GM18868 (cell line): ENCODE measurements around the gene OR10H2.
"Not testable (repeated sequence)": the region's sequence is repeated elsewhere in the genome, so short reads cannot be mapped to it uniquely, and the experiment has no call there.

Experiments
- ATAC-seq: cut with Tn5 transposase; IDR thresholded peaks from one replicate; pipeline ENCODE4 v1.9.1; 2021; ENCODE audit warnings: mild to moderate bottlenecking, moderate library complexity; ENCODE audit not compliant: unreplicated experiment

The OR10H2 gene, protein sequence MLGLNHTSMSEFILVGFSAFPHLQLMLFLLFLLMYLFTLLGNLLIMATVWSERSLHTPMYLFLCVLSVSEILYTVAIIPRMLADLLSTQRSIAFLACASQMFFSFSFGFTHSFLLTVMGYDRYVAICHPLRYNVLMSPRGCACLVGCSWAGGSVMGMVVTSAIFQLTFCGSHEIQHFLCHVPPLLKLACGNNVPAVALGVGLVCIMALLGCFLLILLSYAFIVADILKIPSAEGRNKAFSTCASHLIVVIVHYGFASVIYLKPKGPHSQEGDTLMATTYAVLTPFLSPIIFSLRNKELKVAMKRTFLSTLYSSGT

DNA sequence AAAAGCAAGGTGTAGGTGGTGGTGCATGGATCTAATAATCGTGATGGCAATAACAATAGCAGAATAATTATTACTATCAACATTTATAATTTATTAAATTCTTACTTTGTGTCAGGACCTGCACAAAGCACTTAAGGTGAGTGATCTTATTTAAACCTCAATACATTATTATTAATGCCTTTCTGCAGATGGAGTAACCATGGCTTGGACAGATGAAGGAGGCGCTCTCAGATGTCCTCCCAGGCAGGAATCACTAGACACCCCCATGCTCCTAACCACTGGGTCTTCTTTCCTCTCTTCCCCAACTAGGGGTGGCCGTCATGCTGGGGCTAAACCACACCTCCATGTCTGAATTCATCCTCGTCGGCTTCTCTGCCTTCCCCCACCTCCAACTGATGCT, at the start of gene OR10H2:
Gene OR10H2, plus strand, starts transcription at position 301 of the 400 bp plus-strand sequence. Its CDS starts 20 bp downstream, at position 321.
- ATAC-seq, result no peak

DNA sequence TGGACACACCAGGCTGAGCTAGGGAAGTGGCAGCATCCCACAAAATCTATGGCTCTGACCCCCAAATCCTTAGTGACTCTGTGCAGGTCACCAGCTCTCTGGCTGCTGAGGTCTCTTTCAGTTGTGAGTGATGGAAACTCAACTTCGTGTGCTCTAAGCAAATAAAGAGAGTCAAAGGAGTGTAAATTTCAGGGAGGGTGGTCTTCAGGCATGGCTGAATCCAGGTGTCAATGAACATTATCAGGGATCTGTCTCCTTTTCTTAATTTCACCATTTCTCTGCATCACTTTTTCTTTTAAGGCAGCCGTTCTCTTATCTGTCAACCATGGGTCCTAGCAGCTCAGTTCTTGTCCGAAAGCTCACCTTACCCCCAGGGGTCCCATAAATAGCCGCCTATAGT, 48.7 kb upstream of the OR10H2 start:
- no peak for ATAC-seq

DNA sequence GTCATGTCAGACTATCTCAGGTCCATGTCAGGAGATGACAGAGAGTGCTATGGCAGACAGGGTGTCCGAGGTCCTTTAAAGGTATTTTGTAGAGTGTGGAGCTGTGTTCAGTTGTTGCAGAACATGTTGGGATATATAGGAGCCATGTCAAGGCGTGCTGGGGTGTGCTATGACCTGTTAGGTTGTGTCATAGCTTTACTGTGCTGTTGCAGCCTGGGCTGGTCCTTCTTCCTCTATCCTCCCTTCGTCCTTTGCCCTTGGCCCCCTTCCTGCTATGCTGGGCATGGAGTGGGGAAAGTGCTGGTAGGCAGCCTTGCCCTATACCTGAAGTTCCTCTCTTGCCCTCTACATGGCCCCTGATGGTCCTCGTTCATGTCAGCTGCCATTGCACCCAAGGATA, 48.0 kb upstream of the OR10H2 start:
- not testable (repeated sequence) for ATAC-seq

DNA sequence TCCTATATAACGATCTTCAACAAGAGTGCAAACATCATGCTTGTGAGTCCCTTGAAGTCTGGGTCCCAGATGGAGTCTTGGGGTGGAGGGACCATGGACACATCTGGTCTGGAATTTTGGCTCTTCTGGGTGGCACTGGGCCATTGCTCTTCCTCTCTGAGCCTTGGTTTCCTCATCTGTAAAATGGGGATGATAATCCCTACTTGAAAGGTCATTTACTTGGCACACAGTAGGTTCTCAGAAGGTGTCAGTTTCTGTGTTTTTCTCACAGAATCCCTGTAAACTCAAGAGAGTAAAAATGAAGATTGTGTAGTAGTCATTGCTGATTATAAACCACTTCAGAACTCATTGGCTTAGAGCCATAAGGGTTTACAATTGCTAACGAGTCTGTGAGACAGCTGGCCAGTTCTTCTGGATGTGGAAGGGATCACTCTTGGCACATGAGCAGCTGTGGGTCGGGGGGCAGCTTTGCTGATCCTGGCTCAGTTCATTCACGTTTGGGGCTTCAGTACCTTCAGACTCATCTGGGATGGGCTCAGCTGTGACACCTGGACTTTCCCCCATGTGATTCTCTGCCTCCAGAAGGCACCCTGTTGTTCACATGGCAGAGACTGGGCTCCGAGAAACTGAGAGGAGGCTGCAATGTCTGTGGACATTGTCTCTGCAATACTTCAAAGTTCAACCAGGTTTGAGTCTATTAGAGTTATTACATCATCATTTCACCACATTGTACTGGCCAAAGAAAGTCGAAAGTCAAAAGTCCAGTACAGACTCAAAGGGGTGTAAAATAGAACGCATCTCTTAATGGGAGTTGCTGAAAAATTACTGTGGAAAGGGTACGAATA, 47.1 kb upstream of the OR10H2 start:
- no peak for ATAC-seq

DNA sequence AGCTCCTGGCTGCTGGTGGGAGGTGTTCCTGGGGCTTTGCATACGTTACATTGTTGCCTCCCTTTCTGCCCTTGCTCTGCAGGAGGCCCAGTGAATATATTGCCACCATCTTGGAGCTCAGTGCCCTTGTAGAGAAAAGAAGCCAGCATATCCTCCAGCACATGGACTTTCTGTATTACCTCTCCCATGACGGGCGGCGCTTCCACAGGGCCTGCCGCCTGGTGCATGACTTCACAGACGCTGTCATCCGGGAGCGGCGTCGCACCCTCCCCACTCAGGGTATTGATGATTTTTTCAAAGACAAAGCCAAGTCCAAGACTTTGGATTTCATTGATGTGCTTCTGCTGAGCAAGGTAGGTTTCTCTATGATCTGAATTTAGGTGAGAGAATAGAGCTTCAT, 44.4 kb upstream of the OR10H2 start:
- ATAC-seq, result no peak

DNA sequence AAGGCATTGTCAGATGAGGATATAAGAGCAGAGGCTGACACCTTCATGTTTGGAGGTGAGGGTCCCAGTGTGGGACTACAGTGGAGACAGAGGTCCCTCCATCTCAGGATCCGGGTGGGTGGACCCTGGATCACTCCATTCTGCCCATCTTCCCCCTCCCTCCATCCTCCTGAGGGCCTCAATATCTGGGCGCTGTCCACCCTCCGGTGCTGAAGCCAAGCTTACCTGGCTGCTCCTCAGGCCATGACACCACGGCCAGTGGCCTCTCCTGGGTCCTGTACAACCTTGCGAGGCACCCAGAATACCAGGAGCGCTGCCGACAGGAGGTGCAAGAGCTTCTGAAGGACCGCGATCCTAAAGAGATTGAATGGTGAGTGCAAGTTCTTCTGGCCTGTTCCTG, 43.0 kb upstream of the OR10H2 start:
- no peak for ATAC-seq

DNA sequence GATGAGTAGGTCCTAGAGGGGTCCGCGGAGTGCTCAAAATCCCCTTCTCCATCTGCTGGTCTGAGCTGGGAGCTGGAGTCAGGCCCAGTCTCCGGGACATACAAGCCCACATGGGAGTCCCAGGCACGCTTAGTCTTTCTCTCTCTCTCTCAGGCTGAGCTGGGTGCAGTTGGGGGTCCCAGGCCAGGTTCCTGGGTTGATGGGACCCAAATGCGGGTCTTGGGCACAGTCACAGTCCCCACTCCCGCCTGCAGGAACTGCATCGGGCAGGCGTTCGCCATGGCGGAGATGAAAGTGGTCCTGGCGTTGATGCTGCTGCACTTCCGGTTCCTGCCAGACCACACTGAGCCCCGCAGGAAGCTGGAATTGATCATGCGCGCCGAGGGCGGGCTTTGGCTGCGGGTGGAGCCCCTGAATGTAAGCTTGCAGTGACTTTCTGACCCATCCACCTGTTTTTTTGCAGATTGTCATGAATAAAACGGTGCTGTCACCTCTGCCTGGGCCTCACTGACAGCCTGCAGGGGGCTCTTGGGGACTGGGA, 31.1 kb upstream of the OR10H2 start:
- no peak for ATAC-seq

DNA sequence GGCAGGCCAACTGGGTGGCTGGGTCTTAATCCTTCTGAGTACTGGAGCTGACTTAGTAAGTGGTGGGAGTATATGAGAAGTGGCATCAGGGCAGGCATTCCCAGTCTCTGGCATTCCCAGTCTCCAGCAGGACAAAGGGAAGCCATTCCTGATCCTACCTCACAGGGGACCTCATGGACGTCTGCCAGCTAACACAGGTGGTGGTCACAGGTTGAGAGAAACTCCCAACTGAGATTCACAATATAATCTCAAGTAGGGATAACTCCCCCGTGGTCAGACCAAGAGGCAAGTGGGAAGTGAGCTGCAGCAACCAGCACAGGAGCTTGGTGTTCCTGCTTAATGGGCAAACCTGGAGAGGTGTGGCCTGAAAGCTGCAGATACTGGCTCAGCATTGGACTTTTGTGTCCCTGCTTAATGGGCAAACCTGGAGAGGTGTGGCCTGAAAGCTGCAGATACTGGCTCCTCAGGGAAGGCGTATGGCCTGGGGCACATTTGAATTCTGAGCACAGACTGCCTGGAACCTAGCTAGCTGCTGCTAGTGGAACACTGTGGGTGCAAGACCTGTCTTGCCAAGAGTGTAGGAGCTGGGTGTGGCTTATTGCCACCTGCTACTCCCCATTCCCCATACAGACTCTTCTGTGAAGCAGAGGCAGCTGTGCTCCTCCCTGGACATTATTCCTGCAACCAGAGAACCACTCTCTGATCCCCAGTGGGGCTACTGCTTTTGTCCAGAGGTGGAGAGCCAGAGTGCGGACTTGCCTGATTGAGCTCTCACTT, 25.9 kb upstream of the OR10H2 start:
- no peak for ATAC-seq

DNA sequence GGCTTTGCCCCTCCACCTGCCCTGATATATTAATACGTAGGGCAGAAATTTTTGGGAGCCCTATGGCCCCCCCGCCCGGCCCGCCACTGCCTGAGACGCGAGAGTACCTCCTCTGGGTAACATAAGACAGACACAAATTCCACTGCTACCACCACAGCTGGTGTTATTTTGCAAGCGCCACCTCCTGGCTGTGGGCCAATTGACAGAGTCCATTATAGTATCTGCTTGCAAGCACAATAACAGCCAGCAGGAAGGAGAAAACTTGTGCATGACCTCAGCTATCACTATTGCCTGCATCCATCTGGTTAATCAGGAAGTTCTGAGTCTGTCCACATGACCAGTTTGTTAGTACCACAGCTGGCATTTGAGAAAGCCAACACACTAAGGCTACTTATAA, 25.3 kb upstream of the OR10H2 start:
- ATAC-seq, result no peak

DNA sequence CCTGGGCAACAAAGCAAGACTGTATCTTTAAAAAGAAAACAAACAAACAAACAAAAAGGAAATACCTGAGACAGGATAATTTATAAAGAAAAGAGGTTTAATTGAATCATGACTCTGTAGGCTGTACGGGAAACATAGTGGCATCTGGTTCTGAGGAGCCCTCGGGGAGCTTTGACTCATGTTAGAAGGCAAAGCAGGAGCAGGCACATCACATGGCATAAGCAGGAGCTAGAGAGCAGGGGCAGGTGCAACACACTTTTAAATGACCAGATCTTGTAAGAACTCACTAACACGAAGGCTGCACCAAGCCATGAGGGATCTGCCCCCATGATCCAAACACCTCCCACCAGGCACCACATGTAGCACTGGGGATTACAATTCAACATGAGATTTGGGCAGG, 13.2 kb upstream of the OR10H2 start:
- ATAC-seq, result no peak

DNA sequence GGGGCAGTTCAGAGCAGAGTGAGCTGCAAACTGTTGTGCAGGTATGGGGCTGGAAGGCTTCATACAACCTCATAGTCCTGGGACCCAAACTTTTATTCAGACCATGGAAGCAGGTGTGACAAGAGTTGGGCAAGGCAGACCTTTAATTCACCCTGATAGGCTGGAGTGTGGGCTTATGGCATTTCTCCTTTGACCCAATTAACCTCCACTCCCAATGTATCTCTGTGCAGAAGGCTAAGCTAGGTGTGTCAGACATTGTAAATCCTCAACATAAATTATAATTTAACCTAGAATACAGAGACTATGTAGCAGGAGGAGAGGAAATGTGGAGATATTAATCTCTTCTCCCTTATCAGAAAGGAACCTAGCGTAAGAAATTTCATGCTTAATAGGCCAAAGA, 12.2 kb upstream of the OR10H2 start:
- no peak for ATAC-seq

DNA sequence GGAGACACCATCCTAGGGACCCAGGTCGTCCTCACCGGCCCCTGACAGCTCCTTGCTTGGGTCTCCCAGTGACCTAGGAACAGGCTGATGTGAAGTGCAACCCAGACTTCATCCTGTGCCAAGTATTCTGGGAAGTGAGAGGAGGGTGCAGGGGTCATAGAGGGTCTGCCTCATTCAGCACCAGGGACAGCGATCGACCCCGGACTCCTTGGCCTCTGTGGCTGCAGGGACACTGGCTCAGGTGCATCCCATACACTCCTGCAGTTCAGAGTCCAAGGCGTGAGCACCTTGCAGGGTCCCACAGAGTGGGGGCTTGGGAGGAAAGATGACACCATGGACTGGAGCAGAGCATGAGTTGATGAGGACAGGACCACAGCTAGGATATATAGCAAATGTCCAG, 10.0 kb upstream of the OR10H2 start:
- no peak for ATAC-seq

DNA sequence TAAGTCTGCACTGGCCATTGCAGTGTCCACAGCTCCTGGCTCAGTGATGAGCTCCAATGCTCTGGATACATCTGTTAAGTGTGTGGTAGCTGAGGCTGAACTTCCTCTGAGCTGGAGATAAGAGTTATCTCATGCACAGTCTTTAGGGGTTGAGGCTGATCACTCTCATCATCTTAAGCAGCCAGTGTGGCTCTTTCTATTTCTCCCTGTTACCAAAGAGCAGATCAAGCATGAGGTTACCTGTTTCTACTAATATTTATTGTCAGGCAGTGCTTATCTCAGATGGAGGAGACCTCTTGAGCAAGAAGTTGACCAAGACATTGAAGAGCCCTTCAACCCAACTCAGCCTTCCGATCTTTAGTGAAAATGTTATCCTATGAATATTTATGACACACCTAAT, 6.6 kb upstream of the OR10H2 start:
- ATAC-seq, result no peak

DNA sequence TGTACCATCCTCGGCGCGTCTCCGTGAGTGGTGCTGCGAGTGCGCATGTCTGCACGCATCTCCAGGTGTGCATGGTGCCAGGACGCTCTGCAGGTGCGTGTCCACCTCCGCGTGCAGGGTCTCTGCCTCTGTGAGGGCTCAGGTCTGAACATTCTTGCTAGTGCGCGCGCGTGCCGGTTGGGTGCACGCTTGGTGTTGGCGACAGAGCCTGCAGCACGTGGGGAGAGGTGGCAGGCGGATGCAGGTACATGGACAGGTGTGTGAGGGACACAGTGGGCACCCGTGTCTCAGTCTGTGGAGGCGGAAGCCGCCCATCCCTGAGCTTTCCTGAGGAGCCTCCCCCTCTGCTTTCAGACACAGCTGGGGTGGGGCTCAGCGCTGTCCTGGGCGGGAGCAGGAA, 4.9 kb upstream of the OR10H2 start:
- ATAC-seq, result no peak

DNA sequence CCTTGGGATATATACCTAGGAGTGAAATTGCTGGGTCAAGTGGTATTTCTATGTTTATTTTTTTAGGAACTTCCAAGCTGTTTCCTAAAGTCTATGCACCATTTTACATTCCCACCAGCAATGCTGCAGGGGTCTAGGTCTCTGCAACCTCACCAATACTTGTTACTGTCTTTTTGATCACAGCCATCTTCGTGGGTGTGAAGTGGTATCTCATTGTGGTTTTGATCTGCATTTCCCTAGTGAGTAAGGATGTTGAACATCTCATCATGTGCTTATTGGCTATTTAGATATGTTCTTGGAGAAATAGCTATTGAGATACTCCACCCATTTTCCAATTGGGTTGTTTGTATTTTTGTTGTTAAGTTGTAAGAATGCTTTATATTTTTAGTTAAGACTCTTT, 2.7 kb downstream of the OR10H2 start:
- ATAC-seq, result no peak

DNA sequence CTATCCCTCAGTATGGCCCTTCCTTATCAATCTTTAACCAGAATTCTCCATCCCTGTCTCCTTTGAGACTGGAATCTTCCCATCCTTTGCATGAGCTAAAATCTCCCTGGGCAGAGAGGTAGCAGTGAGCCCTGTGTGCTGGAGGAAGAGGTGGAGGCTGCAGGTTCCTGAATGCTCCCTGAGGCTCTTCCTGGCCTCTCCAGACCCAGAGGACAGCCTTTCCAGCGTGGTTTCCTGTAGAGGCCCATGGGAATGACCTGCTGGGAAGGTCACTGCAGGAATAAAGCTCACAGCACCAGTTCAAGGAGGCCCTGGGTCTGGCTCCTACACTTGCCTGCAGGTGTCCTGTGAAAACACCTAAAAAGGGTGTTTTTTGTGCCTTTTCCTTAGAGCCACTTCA, 4.6 kb downstream of the OR10H2 start:
- ATAC-seq, result no peak

DNA sequence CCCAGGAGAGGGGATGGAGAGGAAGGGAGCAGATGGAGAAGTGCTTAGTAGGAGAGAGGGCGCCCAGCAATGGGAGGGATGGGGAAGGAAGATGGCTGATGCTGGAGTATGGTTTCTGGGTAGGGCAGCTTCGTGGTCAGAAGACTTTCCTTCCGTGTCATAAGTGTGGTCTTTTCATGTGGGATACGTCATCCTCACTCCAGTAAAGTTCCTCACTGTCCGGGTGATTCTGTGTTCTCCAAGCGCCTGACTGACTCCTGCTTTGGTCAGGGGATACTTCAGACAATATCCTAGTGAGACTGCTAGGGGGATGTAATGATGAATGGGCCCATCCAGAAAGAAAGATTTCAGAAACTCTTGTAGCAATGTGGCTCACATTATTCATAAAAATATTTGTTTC, 6.1 kb downstream of the OR10H2 start:
- ATAC-seq, result no peak

DNA sequence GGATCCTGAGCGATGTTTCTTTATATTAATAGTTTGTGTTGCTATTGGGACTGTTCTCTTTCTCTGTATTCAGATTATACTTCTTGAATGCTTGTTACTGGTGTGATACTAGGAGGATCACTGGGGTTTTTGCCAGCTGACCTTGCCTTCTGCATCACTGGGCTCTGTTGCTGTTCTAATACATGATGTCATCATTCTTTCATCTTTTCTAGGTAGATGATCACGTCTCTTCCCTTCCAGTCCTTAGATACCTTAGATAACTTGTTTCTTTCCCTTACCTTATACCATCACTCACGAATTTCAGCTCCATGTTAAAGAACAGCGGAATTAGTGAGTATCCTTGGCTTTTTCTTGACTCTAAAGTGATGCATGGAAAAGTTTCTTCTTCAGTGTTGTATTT, 9.9 kb downstream of the OR10H2 start, which contains the start of gene OR10H3:
Gene OR10H3, plus strand, starts transcription at position 264 of the 400 bp plus-strand sequence. CDS start 3,408 bp downstream, outside the sequence.
- ATAC-seq, result no peak

DNA sequence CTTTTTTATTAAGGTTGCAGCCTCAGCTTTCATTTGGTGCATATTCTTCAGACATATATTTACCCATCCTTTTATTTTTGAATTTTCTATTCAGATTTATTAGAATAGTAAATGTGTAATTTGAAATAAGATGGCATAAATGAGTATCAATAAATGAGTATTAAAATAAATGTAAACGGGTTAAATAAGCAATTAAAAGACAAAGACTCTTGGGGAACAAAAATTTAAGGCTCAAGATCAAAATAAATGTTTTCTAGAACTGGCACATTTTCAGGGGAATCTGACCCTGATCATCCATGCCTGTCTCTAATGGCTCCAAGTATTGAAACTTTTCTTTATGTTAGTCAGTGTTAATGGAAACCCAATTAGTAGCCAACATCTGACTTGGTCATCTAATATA, 13.0 kb downstream of the OR10H2 start:
- ATAC-seq, result no peak

DNA sequence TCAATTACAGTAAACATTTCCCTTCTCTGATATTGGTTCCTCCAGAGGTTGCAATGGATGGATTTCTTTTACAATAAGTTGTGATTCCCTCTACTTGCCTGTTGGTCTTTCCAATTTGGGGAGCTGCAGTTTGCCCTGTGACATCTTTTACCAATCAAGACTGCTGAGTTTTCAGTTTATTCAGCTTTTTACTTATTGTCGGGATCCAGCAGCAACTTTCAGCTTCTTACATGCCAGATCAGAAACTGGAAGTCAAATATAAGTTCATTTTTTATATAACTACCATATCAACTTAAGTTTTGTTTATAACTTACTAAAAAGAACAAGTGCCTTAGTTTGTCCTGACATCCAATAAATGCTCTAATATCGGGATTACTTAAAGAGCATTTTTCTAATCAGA, 20.4 kb downstream of the OR10H2 start:
- ATAC-seq, result no peak

DNA sequence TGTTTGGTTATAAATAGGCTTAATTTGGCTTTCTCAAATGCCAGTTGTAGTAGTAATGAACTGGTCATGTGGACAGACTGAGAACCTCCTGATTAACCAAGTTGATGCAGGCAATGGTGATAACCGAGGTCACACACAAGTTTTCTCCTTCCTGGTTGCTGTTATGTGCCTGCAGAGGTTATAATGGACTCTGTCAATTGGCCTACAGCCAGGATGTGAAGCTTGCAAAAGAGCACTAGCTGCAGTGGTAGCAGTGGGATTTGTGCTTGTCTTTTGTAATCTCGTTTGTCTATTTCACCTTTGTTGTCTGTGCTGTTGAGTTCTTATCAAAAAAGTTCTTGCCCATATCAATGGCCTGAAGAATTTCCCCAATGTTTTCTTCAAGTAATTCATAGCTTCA, 30.6 kb downstream of the OR10H2 start:
- no peak for ATAC-seq
